GM13976 (cell line): ENCODE data around the gene GALNT13.

Experiments used
- DNase-seq: peaks from one replicate; pipeline ENCODE4 v3.0.0; 2012; ENCODE audit warnings: low spot score
- in situ Hi-C: fragments of 300-500 bp; cut with MboI; formaldehyde crosslinking; loops from one replicate; pipeline ENCODE4 v1.12.0; 2022; ENCODE audit warnings: low sequenced_read_pairs, mixed read lengths, inconsistent platforms; ENCODE audit not compliant: unreplicated experiment
- TF ChIP-seq, protein P1 (sequence below): IDR thresholded peaks from 2 replicates; pipeline ENCODE4 v1.5.1; 2012; ENCODE audit warnings: borderline replicate concordance, mild to moderate bottlenecking; ENCODE audit not compliant: insufficient read depth; ENCODE audit errors: extremely low read depth, missing control alignments, control extremely low read depth

Gene GALNT13

DNA sequence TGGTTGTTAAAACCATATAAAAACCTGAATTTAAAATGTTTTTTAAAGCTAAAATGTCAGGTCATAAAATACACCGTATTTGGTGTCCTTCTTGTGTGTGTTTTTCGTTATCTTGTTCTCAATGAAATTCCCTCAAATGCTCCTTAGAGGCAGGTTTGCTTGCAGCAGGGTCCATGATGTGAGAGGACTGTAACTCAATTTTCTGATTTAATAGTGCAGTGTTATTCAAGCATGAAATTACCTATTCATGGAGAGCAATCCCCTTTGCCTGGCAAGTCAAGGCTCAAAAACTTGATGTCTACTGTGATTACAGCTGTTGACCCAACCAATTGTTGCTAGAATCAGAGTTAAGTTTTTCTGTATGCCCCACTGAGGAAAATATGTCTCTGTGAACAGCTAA lies 318.2 kb downstream of the GALNT13 start:
- no peak for DNase-seq
- TF ChIP-seq, protein P1, sequence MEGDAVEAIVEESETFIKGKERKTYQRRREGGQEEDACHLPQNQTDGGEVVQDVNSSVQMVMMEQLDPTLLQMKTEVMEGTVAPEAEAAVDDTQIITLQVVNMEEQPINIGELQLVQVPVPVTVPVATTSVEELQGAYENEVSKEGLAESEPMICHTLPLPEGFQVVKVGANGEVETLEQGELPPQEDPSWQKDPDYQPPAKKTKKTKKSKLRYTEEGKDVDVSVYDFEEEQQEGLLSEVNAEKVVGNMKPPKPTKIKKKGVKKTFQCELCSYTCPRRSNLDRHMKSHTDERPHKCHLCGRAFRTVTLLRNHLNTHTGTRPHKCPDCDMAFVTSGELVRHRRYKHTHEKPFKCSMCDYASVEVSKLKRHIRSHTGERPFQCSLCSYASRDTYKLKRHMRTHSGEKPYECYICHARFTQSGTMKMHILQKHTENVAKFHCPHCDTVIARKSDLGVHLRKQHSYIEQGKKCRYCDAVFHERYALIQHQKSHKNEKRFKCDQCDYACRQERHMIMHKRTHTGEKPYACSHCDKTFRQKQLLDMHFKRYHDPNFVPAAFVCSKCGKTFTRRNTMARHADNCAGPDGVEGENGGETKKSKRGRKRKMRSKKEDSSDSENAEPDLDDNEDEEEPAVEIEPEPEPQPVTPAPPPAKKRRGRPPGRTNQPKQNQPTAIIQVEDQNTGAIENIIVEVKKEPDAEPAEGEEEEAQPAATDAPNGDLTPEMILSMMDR: no peak
- in situ Hi-C loops: no loop called here

GRCh38 chr2:154193246-154193645 lies 321.5 kb downstream of the GALNT13 start:
- in situ Hi-C loops: no loop called here
- TF ChIP-seq, protein P1: no peak
- no peak for DNase-seq

GRCh38 chr2:154194909-154195643 lies 323.4 kb downstream of the GALNT13 start:
- TF ChIP-seq, protein P1: no peak
- in situ Hi-C loops: no loop called here
- no peak for DNase-seq

- no peak for DNase-seq
- in situ Hi-C loops: no loop called here
Observed at GRCh38 chr2:154195644-154196195, 324.0 kb downstream of the GALNT13 start.

DNA sequence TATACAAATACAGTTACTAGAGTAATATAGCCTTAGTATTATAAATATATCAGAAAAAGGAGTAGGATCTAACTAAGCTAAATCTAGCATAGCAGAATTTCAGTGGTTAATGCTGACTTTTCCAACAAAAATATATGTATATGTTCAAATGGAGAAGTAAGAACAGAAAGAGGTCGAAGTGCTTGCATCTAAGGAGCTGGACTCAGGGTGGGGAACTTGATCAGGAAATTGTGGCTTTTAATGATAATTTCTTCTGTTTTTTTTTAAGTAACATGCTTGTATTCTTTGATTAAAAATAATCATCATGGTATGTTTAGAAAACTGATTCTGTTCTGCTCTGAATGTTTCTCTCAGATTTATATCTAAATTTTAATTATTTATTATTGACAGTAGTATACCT lies 327.1 kb downstream of the GALNT13 start:
- TF ChIP-seq, protein P1: no peak
- no peak for DNase-seq
- in situ Hi-C loops: no loop called here

More at GRCh38 chr2:154195644-154196195, 324.0 kb downstream of the GALNT13 start:
- TF ChIP-seq, protein P1: no peak

- in situ Hi-C loops: no loop called here
- no peak for DNase-seq
- TF ChIP-seq, protein P1: no peak
Observed at GRCh38 chr2:154203206-154203605, 331.5 kb downstream of the GALNT13 start.
